Neural cell (in vitro differentiated cells): Measurements from ENCODE around the gene ANKRD30B.

Experiments used
- EP300 ChIP-seq: fragments of 450-650 bp; conservative IDR thresholded peaks from 2 replicates; pipeline ENCODE4 v1.6.1; 2014; ENCODE audit warnings: antibody characterized with exemption, mild to moderate bottlenecking, moderate library complexity; ENCODE audit not compliant: poor library complexity, severe bottlenecking
- EZH2 ChIP-seq: fragments of 200-600, 300-800 bp; shearing (Covaris generic), sonication (generic); IDR thresholded peaks from 2 replicates; pipeline ENCODE4 v1.6.1; 2014; ENCODE audit warnings: antibody characterized with exemption, low read length, borderline replicate concordance, mild to moderate bottlenecking; ENCODE audit not compliant: insufficient read depth, poor library complexity, severe bottlenecking
- MXI1 ChIP-seq: fragments of 450-650 bp; conservative IDR thresholded peaks from 2 replicates; pipeline ENCODE4 v1.6.1; 2014; ENCODE audit warnings: antibody characterized with exemption, mild to moderate bottlenecking; ENCODE audit not compliant: poor library complexity, severe bottlenecking
- POLR2AphosphoS5 ChIP-seq: IDR thresholded peaks from 2 replicates; pipeline ENCODE4 v1.6.1; 2012
- RAD21 ChIP-seq: fragments of 450-650 bp; conservative IDR thresholded peaks from 2 replicates; pipeline ENCODE4 v1.6.1; 2014; ENCODE audit warnings: antibody characterized with exemption, mild to moderate bottlenecking, moderate library complexity
- SMC3 ChIP-seq: fragments of 450-650 bp; conservative IDR thresholded peaks from 2 replicates; pipeline ENCODE4 v1.6.1; 2014; ENCODE audit warnings: antibody characterized with exemption, mild to moderate bottlenecking, moderate library complexity; ENCODE audit not compliant: poor library complexity
- TAF1 ChIP-seq: IDR thresholded peaks from 2 replicates; pipeline ENCODE4 v1.6.1; 2012; ENCODE audit warnings: low read depth
- TF ChIP-seq, protein P1 (sequence below): fragments of 450-650 bp; IDR thresholded peaks from 2 replicates; pipeline ENCODE4 v1.5.1; 2014; ENCODE audit warnings: antibody characterized with exemption, mild to moderate bottlenecking, moderate library complexity; ENCODE audit not compliant: poor library complexity, severe bottlenecking
- TF ChIP-seq, protein P2 (sequence below): IDR thresholded peaks from 2 replicates; pipeline ENCODE4 v1.6.1; 2012; ENCODE audit warnings: borderline replicate concordance

DNA sequence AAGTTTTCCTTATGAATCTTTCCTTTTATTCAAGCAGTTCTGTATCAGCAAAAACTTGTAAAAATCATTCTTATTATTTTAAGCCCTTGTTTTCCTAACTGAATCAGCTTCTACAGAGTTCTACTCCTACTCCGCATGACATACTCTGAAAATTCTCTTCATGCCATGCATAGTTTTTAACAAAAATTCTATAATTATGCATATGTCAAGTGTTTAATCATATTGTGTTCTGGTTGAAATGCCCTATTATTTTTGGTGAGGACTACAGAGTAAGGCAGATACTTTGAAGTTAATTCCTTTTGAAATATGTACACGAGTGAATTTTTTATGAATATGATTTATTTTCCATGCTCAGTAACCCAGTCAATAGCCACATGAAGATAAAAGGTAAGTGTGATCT is 28.8 kb downstream of the ANKRD30B start:
- TF ChIP-seq, protein P1, sequence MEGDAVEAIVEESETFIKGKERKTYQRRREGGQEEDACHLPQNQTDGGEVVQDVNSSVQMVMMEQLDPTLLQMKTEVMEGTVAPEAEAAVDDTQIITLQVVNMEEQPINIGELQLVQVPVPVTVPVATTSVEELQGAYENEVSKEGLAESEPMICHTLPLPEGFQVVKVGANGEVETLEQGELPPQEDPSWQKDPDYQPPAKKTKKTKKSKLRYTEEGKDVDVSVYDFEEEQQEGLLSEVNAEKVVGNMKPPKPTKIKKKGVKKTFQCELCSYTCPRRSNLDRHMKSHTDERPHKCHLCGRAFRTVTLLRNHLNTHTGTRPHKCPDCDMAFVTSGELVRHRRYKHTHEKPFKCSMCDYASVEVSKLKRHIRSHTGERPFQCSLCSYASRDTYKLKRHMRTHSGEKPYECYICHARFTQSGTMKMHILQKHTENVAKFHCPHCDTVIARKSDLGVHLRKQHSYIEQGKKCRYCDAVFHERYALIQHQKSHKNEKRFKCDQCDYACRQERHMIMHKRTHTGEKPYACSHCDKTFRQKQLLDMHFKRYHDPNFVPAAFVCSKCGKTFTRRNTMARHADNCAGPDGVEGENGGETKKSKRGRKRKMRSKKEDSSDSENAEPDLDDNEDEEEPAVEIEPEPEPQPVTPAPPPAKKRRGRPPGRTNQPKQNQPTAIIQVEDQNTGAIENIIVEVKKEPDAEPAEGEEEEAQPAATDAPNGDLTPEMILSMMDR: no peak
- TF ChIP-seq EZH2 (no peak), POLR2AphosphoS5 (no peak), EP300 (no peak), RAD21 (no peak), TAF1 (no peak), MXI1 (no peak), SMC3 (no peak)
- TF ChIP-seq, protein P2, sequence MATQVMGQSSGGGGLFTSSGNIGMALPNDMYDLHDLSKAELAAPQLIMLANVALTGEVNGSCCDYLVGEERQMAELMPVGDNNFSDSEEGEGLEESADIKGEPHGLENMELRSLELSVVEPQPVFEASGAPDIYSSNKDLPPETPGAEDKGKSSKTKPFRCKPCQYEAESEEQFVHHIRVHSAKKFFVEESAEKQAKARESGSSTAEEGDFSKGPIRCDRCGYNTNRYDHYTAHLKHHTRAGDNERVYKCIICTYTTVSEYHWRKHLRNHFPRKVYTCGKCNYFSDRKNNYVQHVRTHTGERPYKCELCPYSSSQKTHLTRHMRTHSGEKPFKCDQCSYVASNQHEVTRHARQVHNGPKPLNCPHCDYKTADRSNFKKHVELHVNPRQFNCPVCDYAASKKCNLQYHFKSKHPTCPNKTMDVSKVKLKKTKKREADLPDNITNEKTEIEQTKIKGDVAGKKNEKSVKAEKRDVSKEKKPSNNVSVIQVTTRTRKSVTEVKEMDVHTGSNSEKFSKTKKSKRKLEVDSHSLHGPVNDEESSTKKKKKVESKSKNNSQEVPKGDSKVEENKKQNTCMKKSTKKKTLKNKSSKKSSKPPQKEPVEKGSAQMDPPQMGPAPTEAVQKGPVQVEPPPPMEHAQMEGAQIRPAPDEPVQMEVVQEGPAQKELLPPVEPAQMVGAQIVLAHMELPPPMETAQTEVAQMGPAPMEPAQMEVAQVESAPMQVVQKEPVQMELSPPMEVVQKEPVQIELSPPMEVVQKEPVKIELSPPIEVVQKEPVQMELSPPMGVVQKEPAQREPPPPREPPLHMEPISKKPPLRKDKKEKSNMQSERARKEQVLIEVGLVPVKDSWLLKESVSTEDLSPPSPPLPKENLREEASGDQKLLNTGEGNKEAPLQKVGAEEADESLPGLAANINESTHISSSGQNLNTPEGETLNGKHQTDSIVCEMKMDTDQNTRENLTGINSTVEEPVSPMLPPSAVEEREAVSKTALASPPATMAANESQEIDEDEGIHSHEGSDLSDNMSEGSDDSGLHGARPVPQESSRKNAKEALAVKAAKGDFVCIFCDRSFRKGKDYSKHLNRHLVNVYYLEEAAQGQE: no peak
